C4-2B (cell line): ENCODE data around the gene ITGA8.

Experiments
- H3K27ac ChIP-seq: fragments of 450-650 bp; 2 replicates; pipeline ENCODE4 v1.5.1; 2017
- CTCF ChIP-seq: fragments of 450-650 bp; conservative IDR thresholded peaks from 2 replicates; pipeline ENCODE4 v1.5.1; 2017; ENCODE audit warnings: mild to moderate bottlenecking
- ZFX ChIP-seq: fragments of 450-650 bp; IDR thresholded peaks from 2 replicates; pipeline ENCODE4 v1.6.1; 2017

ITGA8 gene

GRCh38 chr10:15742836-15743235 is 23.1 kb upstream of the ITGA8 start:
- no peak overlapping the region for H3K27ac ChIP-seq
- TF ChIP-seq CTCF (no peak), ZFX (no peak)

- TF ChIP-seq CTCF (no peak), ZFX (no peak)
- H3K27ac ChIP-seq: no peak overlapping the region
Measured at GRCh38 chr10:15742102-15742501, 22.4 kb upstream of the ITGA8 start.

GRCh38 chr10:15741581-15741980 is 21.9 kb upstream of the ITGA8 start:
- no peak overlapping the region for H3K27ac ChIP-seq
- no peak for TF ChIP-seq ZFX
- no peak for TF ChIP-seq CTCF

GRCh38 chr10:15740261-15740660 is 20.5 kb upstream of the ITGA8 start:
- no peak overlapping the region for H3K27ac ChIP-seq
- TF ChIP-seq CTCF (no peak), ZFX (no peak)

GRCh38 chr10:15739254-15739970 is 19.7 kb upstream of the ITGA8 start:
- TF ChIP-seq ZFX (no peak), CTCF (no peak)
- no peak overlapping the region for H3K27ac ChIP-seq

GRCh38 chr10:15738270-15738925 is 18.7 kb upstream of the ITGA8 start:
- no peak overlapping the region for H3K27ac ChIP-seq
- TF ChIP-seq CTCF (no peak), ZFX (no peak)

- no peak for TF ChIP-seq ZFX
- TF ChIP-seq CTCF: no peak
- no peak overlapping the region for H3K27ac ChIP-seq
Measured at GRCh38 chr10:15737656-15738055, 17.9 kb upstream of the ITGA8 start.
